Stimulated activated CD8-positive, alpha-beta memory T cell treated with anti-CD3 and anti-CD28 coated beads, Interleukin-12 subunit alpha, Interleukin-12 subunit beta, amount 100 ng/mL, for 24 hours (primary cell): ENCODE data around the gene TRPC4AP.
"Not testable (repeated sequence)": the region's sequence is repeated elsewhere in the genome, so short reads cannot be mapped to it uniquely, and the experiment has no call there.

Experiments used
- DNase-seq: peaks from one replicate; pipeline ENCODE4 v3.0.0-alpha.2; 2020; ENCODE audit errors: extremely low read depth

Gene TRPC4AP

GRCh38 chr20:35101620-35102019 lies 9.0 kb upstream of the TRPC4AP start:
- DNase-seq = no peak

- DNase-seq = no peak
Measured at GRCh38 chr20:35093267-35093884, 769 bp upstream of the TRPC4AP start.

- DNase-seq = no peak
Measured at GRCh38 chr20:35091816-35092523, 637 bp downstream of the TRPC4AP start.

DNA sequence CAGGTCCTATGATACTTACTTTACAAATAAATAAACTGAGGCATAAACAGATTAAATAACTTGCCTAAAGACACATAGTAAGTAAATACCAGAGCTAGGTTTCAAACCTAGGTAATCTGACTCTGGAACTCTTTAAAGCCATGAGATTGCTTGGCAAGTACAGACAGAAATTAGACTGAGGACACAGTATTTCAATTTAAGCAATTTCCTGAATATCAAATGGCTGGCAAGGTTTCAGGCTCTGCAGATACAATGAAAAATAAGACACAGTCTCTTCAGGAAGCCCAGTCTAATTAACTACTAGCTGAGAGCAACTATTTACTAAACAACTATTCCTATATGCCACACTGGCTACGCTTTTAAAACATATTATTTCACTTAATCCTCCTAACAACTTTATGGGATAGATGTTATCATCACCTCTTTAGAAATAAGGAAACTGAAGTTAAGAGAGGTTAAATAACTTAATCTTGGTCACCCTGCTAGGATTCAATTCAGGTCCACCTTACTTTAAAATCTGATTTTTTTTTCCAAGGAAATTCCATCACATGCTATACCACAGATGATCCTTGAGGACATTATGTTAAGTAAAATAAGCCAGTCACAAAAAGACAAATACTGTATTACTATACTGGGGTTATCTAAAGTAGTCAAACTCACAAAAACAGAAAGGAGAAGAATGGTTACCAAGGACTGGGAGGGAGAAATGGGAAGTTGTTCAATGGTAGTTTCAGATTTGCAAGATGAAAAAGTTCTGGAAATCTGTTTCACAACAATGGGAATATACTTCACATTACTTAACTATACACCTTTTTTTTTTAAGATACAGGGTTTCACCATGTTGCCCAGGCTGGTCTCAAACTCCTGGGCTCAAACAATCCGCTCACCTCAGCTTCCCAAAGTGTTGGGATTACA lies 4.1 kb downstream of the TRPC4AP start:
- no peak for DNase-seq

DNA sequence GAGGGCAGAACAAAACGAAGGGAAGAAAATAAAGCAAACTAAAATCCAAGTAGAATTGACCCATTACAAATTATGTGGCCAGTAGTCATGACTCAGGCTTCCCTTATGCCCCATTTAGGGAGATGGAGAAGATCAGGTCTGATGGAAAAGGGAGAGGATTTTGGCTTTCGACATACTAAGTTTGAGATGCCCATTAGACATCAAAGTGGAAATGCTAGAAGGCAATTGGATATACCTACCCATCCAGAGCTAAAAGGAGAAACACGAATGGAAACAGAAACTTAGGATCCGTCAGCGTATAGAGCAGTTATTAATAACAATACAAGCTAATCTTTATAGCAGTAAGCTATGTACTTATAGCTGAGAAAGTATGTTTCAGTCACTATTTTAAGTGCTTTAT lies 4.8 kb downstream of the TRPC4AP start:
- no peak for DNase-seq

DNA sequence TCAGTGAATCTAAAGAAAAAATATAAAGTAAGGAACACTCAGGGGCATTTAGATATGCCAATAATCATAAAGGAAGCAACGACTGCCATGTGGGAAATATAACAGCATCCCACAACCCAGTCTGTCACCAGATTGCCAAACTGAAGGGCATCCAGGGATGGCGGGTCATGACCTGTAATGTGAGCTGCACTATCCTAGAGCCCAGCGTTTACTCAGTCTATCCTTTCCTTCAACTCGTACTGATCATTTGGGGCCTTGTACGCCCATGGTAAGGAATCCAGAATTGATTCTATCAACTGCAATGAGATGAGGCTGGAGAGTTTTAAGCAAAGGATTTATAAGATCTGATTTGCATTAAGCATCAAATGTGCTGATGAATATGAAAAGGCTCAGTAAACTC lies 5.3 kb downstream of the TRPC4AP start:
- no peak for DNase-seq

DNA sequence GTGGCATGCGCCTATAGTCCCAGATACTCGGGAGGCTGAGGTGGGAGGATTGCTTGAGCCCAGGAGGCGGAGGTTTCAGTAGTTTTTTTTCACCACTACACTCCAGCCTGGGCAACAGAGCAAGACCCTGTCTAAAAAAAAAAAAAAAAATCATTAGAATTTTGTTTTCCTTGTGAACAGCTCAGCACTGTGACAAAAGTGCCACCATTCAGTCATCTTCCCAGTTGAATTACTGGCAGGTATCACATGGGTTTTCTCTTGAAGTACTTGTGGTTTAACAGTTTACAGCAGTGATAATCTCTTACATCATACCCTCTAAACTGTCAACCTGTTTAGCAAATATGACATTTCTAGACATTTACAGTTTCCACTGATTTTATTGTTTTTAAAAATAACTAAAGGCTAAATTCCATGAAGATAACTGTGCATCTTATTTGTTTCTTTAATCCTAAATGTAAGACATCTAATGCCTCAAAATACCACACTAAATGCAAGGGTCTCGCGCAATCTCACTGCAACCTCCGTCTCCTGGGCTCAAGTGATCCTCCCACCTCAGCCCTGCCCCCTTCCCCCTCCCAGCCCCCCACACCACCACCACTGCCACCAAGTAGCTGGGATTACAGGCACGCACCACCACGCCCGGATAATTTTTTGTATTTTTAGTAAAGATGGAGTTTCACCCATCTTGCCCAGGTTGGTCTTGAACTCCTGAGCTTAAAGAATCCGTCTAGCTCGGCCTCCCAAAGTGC lies 7.0 kb downstream of the TRPC4AP start:
- no peak for DNase-seq

- no peak for DNase-seq
Measured at GRCh38 chr20:35084998-35085397, 7.6 kb downstream of the TRPC4AP start.

DNA sequence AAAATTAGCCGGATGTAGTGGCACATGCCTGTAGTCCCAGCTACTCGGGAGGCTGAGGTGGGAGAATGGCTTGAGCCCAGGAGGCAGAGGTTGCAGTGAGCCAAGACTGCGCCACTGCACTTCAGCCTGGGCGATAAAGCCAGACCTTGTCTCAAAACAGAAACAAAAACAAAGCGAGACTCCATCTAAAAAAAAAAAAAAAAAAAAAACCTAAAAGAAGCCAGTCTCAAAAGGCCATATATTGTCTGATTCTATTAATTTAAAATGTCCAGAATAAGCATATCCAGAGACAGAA lies 12.3 kb downstream of the TRPC4AP start:
- DNase-seq = not testable (repeated sequence)

GRCh38 chr20:35079472-35080347 lies 12.9 kb downstream of the TRPC4AP start:
- no peak for DNase-seq

- no peak for DNase-seq
Measured at GRCh38 chr20:35077872-35078271, 14.7 kb downstream of the TRPC4AP start.

DNA sequence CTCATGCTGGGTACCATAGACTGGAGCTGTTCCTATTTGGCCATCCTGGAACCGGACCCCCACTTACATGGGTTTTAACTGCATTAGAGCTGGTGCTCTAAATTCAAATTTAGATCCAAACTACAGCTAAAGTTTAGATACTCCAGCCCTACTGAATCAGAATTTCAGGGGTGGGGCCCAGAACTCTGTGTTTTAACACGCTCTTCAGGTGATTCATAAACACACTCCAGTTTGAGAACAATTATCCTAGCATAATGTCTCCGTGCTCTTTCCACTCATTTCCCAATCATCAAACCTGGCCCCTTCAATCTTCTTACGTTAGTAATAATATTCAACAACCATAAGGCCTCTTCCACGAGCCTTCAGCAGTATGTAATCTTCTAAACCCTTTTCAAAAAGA lies 15.3 kb downstream of the TRPC4AP start:
- no peak for DNase-seq

DNA sequence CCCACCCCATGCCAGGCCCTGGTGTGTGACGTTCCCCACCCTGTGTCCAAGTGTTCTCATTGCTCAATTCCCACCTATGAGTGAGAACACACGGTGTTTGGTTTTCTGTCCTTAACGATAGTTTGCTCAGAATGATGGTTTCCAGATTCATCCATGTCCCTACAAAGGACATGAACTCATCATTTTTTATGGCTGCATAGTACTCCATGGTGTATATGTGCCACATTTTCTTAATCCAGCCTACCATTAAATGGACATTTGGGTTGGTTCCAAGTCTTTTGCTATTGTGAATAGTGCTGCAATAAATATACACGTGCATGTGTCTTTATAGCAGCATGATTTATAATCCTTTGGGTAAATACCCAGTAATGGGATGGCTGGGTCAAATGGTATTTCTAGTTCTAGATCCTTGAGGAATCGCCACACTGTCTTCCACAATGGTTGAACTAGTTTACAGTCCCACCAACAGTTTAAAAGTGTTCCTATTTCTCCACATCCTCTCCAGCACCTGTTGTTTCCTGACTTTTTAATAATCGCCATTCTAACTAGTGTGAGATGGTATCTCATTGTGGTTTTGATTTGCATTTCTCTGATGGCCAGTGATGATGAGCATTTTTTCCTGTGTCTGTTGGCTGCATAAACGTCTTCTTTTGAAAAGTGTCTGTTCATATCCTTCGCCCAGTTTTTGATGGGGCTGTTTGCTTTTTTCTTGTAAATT lies 21.0 kb downstream of the TRPC4AP start:
- not testable (repeated sequence) for DNase-seq

DNA sequence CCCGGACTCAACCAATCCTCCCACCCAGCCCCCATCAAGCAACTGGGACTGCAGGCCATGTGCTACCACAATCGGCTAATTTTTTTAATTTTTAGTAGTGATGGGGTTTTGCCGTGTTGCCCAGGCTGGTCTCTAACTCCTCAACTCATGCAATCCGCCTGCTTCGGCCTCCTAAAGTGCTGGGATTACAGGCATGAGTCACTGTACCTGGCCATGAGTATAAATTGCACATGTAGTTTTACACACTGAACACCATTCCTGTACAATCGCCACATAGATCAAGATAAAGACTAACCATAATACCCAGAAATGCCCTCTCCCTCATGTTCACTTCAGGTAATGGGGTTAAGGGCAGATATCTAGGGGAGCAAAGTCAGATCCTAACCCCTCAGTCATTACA lies 26.4 kb downstream of the TRPC4AP start:
- no peak for DNase-seq

DNA sequence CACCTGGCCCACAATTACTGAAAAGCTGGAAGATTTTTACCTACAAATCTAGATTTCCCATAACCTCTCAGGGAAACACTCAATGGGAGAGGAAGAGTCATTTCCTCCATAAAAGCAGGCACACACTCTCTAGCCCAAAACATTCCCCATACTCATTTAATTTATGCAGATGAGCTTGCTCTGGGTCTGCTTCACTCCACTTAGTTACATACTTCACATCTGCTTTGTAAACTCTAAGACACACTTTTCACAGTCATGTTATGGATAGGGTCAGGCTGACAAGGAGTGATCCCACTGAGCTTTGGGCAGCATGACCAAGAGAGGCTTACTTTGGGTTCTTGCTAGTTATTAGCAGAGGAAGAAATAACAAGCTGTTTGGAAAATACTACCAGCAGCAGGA lies 27.4 kb downstream of the TRPC4AP start:
- no peak for DNase-seq

DNA sequence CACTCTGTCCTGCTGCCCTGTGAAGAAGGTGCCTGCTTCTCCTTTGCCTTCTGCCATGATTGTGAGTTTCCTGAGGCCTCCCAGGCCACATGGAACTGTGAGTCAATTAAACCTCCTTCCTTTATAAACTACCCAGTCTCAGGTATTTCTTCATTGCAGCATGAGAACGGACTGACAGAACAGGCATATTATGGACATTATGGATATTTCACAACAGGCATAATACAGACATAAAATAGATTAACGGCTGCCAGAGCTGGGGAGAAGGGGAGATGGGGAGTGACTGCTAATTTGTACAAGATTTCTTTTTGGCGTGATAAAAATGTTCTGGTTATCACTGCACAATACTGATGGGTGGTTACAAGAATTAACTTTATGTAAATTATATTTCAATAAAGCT lies 29.4 kb downstream of the TRPC4AP start:
- DNase-seq = no peak

GRCh38 chr20:35062478-35062877 lies 30.1 kb downstream of the TRPC4AP start:
- DNase-seq = no peak

- DNase-seq = no peak
Measured at GRCh38 chr20:35060168-35060567, 32.4 kb downstream of the TRPC4AP start.

GRCh38 chr20:35059612-35060011 lies 33.0 kb downstream of the TRPC4AP start:
- no peak for DNase-seq

DNA sequence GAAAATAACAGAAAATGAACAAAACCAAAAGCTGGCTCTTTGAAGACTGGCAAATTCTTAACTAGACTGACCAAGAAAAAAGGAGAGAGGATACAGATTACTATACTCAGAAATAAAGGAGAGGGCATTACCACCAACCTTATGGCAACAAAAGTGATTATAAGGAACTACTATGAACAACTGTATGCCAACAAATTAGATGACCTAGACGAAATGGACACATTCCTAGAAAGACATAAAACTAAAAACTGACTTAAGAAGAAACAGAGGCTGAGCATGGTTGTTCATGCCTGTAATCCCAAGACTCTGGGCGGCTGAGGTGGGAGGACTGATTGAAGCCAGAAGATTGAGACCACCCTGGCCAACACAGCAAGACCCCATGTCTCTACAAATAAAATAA lies 33.5 kb downstream of the TRPC4AP start:
- DNase-seq = no peak
